NCI-H187 (cell line): ENCODE results near the gene SLC13A2.

Experiments
- DNase-seq, 2 experiments: peaks; one replicate each; lab custom pipeline; 2025; lab: John Stamatoyannopoulos, UW

SLC13A2 gene

GRCh38 chr17:28493460-28493859 is 20.0 kb downstream of the SLC13A2 start:
- DNase-seq: no peak

- DNase-seq: peak; percentile 26 to 42
Observed at GRCh38 chr17:28494445-28495188, 21.2 kb downstream of the SLC13A2 start.

GRCh38 chr17:28495635-28496034 is 22.2 kb downstream of the SLC13A2 start:
- DNase-seq: no peak

- DNase-seq: no peak
Observed at GRCh38 chr17:28497931-28498330, 24.5 kb downstream of the SLC13A2 start.

GRCh38 chr17:28498652-28499363 is 25.4 kb downstream of the SLC13A2 start:
- DNase-seq: no peak

- DNase-seq: no peak
Observed at GRCh38 chr17:28499364-28499664, 25.9 kb downstream of the SLC13A2 start.

- no peak for DNase-seq
Observed at GRCh38 chr17:28499684-28500357, 26.4 kb downstream of the SLC13A2 start.

GRCh38 chr17:28500712-28501379 is 27.4 kb downstream of the SLC13A2 start:
- DNase-seq: no peak

GRCh38 chr17:28501421-28502284 is 28.2 kb downstream of the SLC13A2 start:
- no peak for DNase-seq

- no peak for DNase-seq
Observed at GRCh38 chr17:28503420-28503819, 30.0 kb downstream of the SLC13A2 start.

GRCh38 chr17:28505986-28506665 is 32.7 kb downstream of the SLC13A2 start, which contains the start of gene FOXN1:
Gene FOXN1, plus strand, starts transcription at chr17:28506348. Its CDS starts 17,622 bp downstream, at chr17:28523970.
- DNase-seq: no peak

GRCh38 chr17:28506763-28507487 is 33.5 kb downstream of the SLC13A2 start:
- DNase-seq: no peak

GRCh38 chr17:28507567-28508203 is 34.2 kb downstream of the SLC13A2 start:
- DNase-seq: no peak

GRCh38 chr17:28508211-28508724 is 34.8 kb downstream of the SLC13A2 start:
- no peak for DNase-seq

GRCh38 chr17:28509789-28510188 is 36.3 kb downstream of the SLC13A2 start:
- no peak for DNase-seq

GRCh38 chr17:28511858-28512461 is 38.5 kb downstream of the SLC13A2 start:
- DNase-seq: no peak

- DNase-seq: no peak
Observed at GRCh38 chr17:28513476-28513875, 40.0 kb downstream of the SLC13A2 start.

GRCh38 chr17:28514561-28515002 is 41.1 kb downstream of the SLC13A2 start:
- no peak for DNase-seq

- no peak for DNase-seq
Observed at GRCh38 chr17:28515518-28515917, 42.1 kb downstream of the SLC13A2 start.
